GM18867 (cell line): Measurements from ENCODE around the gene MYO7B.

Experiments used
- ATAC-seq: cut with Tn5 transposase; IDR thresholded peaks from one replicate; pipeline ENCODE4 v1.9.1; 2021; ENCODE audit warnings: mild to moderate bottlenecking, moderate library complexity; ENCODE audit not compliant: unreplicated experiment

Gene MYO7B

DNA sequence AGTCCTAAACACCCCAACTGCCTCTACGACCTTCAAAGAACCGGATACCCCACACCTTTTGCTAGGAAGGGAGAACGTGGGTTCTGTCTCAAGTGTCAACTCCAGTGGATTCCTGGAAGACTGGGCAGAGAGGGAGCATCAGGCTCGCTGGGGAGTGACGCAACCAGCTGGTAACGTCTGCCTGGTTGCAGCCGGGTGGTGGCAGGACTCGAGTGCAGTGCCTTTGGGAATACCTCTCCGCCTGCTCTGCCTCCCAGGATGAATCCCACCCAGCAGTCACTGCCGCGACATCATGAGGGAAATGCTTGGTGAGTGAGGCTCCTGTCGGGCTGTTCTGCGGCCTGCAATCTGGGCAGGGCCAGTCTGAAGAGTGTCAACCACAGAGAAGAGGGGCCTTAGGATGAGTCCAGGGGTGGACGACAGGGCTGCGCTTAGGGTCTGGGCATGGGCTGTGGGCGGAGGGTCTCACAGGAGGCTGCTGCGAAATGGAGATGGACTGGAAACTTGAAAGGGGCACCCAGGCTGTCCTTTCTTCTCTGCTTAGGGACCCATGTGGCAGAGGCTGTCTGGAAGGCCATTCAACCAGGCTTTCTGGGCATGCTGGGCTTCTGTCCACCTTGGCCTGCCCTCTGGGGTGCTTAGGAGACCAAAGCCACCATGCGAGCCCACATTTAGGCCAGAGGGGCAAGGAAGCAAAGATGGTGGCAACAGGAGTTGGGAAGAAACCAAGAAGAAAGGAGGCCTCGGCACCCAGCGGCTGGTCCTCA is 123.3 kb downstream of the MYO7B start:
- no peak for ATAC-seq

- no peak for ATAC-seq
Measured at GRCh38 chr2:127659408-127660290, 124.2 kb downstream of the MYO7B start.

GRCh38 chr2:127660291-127660578 is 124.8 kb downstream of the MYO7B start:
- no peak for ATAC-seq

- no peak for ATAC-seq
Measured at GRCh38 chr2:127661072-127661649, 125.7 kb downstream of the MYO7B start.

GRCh38 chr2:127661949-127662510 is 126.5 kb downstream of the MYO7B start:
- ATAC-seq, result no peak

DNA sequence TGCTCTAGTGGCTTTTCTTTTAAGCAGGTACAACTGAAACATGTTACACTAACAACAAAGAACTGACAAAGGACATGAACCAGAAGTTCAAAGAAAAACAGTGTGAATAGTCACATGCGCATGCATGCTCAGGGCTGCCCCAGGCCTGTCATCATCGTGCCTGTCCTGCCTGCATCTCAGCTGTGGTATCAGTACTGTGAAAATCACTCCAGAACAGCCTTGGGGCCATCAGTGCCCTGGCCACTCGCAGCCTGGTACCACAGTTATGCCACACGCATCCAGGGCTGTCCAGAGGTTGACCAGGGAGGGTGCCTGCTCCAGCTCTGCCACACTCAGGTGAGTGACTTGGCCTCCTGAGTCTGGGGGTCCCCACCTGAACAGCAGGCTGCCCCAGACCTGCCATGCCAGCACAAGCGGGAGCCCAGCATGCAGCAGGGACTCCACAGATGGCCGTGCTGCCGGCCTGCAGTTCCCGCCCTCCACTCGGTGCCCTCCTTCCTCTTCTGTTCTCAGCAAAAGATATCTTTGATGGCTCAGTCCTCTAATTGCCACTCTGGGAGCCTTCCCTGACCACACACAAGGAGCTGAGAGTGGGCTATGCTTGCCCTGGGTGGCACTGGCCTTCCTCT is 127.6 kb downstream of the MYO7B start:
- ATAC-seq, result no peak

GRCh38 chr2:127663566-127664064 is 128.1 kb downstream of the MYO7B start:
- no peak for ATAC-seq

DNA sequence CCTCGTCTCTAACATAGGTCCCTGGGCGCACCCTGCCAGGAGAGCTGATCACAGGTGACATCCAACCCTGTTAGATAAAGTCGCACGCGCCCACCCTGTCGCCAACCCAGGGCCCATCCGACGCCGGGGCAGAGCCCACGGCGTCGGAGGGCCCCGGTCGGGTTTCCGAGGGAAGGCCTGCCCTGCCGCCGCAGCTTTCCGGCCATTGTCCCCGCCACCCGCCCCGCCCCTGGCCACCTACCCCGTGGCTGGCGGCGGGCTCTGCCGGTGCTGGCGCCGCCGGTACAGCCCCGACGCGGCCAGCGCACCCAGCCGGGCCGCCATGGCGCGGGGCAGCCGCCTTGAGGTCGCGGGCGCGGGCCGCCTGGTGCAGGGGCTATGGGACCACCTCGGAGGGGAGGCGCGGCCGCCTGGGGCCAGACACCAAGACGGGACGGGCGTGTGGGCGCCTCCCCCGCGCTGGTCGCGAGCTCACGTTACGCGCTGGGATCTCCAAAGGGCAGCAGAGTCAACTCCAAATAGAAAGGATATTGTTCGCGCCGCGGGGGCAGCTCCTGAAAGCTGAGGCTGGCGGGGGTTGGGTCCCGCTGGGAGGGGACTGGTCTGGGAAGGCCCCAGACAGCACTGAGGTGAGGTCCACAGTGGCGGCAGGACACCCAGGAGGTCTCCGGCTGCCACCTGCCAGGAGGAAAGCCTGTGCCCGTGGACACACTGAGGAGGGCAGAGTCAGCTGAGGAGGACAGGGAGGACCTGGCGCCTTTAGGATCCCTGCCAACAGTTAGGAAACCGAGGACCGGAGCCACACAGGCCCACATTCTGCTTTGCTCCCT is 128.8 kb downstream of the MYO7B start:
- ATAC-seq, result no peak

- ATAC-seq, result no peak
Measured at GRCh38 chr2:127664895-127665225, 129.4 kb downstream of the MYO7B start.

- ATAC-seq, result no peak
Measured at GRCh38 chr2:127665267-127665893, 129.9 kb downstream of the MYO7B start.

DNA sequence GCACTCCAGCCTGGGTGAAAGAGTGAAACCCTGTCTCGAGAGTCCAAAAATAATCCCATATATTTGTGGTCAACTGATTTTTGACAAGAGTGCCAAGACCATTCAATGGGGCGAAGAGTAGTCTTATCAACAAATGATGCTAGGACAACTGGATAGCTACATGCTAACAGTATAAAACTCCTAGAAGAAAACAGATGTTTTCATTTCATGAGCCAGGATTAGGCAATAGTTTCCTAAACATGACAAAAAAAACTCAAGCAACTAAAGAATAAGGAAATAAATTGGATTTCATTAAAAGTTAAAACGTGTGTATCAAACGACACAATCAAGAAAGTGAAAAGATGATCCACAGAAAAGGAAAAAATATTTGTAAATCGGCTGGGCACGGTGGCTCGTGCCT is 133.6 kb downstream of the MYO7B start:
- no peak for ATAC-seq

DNA sequence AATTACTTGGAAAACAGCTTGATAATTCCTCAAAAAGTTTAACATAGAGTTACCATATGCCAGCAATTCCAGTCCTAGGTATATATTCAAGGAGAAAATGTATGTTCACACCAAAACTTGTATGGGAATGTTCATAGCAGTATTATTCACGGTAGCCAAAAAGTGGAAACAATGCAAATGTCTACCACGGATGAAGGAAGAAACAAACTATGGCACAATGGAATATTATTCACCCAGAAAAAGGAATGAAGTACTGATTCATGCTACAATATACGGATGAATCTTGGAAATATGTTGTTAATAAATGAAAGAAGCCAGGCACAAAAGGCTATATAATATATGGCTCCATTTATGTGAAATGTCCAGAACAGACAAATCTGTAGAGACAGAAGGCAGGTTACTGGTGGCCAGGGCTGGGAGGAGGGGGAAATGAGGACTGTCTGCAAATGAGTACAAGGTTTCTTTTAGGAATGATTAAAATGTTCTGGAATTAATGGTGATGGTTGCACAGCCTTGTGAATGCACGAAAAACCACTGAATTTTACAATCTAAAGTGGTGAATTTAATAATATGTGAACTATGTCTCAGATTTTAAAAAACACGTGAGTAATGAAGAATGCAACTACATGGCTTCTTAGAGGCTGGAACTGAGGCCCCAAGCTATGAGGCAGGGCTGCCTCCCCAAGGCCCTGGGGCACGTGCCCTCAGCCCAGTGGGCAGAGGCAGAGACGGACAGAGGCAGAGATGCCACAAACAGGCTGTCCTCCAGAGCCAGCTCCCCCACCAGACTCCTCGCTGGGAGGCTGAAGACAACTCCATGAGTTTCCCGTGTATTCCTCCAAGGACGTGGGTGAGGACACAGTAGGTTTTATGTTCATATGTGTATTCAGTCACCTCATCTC is 134.8 kb downstream of the MYO7B start:
- no peak for ATAC-seq

DNA sequence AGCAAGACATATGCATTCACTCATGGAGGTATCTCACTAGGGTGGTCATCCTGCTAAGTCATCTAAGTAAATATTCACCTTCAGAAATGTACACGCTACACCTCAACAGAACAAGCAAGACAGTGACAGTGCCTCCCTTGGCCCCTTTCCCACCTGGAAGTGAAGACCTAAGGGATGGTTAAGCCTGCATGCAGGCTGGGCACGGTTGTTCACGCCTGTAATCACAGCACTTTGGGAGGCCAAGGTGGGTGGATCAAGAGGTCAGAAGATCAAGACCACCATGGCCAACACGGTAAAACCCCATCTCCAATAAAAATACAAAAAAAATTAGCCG is 135.4 kb downstream of the MYO7B start:
- no peak for ATAC-seq

- ATAC-seq, result no peak
Measured at GRCh38 chr2:127671557-127672302, 136.2 kb downstream of the MYO7B start.

DNA sequence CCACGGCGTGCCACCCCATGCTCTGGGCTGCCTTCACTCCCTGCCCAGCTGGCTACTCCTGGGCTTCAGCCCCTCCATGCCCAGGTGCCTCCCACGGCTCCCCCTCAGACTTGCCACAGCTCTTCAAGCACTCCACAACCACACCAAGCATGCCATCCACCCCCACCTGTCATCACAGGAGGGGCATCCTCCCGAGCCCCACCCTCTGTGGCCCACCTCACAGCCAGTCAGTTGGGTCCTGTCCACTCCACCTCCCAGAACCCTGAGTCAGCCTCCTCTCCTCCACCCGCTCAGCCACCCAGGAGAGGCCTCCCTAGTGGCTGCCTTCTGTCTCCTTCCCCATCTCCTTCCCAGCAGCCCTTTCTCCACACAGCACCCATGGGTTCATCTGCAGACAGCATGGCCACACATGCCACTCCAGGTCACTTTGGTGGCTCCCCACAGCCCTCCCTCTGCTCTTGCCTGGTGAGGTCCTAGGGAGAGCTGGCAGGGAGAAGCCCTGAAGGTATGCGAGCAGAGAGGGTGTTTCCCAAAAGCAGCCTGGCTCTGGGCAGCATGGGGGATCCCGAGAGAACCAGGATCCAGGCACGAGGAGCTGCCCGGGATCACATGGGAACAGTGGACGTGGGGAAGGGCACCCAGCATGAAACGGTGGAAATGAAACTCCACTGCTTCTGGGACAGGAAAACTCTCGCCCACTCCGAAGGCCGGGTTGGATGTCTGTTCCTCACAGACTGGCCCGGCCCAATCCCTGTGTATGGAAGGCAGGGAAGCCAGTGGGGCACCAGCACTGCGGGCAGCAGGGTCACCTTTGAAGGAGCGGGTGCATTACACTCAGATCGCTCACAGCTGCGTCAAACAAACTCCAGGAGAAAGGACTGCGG is 137.1 kb downstream of the MYO7B start:
- ATAC-seq, result no peak

DNA sequence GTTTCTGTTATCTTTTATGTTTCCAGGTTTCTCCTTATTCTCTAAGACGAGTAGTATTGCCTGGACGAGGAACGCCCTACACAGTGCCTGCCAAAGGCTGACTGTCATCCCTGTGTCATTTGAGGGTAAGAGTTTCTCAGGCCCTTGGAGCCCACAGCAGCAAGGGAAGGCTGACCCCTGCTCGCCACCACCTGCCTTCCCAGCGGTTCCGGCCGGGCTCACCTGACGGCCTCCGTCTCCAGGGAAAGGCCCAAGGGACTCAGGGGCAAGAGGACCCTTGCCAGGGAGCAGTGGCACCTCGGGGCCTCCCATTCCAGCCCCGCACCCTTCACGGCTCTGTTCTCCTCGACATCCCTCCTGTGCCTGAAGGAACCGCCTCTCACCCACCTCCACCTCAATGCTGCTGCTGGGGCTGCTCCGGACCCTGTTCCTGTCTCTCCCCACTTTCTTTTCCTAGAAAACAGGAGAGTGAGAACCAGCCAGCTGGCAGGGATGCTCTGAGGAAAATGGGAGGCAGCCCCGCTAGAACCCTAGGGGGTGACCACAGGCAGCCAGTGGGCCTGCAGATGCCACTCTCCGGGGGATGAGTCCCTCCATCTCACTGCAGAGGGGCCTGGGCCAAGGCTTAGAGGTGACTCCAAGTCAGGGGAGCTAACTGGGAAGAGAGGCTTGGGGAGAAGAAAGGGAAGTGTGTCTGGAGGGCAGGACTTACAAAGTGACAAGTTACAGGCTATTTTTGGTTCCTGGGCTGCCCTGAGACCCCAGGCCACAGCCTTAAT is 138.0 kb downstream of the MYO7B start:
- no peak for ATAC-seq
